LNCaP clone FGC (cell line): ENCODE results near the gene ORMDL3.

Experiments used
- DNase-seq: peaks from one replicate; pipeline ENCODE4 v3.0.0-alpha.2; 2011; ENCODE audit warnings: low read depth
- H3K4me3 ChIP-seq: 2 replicates; pipeline ENCODE4 v1.5.1; 2011; ENCODE audit warnings: mild to moderate bottlenecking, low read depth, low read length, control low read depth
- TF ChIP-seq, protein P1 (sequence below): IDR thresholded peaks from 2 replicates; pipeline ENCODE4 v1.5.1; 2012; ENCODE audit warnings: mild to moderate bottlenecking; ENCODE audit not compliant: control insufficient read depth, insufficient read depth; ENCODE audit errors: extremely low read depth

The ORMDL3 gene

DNA sequence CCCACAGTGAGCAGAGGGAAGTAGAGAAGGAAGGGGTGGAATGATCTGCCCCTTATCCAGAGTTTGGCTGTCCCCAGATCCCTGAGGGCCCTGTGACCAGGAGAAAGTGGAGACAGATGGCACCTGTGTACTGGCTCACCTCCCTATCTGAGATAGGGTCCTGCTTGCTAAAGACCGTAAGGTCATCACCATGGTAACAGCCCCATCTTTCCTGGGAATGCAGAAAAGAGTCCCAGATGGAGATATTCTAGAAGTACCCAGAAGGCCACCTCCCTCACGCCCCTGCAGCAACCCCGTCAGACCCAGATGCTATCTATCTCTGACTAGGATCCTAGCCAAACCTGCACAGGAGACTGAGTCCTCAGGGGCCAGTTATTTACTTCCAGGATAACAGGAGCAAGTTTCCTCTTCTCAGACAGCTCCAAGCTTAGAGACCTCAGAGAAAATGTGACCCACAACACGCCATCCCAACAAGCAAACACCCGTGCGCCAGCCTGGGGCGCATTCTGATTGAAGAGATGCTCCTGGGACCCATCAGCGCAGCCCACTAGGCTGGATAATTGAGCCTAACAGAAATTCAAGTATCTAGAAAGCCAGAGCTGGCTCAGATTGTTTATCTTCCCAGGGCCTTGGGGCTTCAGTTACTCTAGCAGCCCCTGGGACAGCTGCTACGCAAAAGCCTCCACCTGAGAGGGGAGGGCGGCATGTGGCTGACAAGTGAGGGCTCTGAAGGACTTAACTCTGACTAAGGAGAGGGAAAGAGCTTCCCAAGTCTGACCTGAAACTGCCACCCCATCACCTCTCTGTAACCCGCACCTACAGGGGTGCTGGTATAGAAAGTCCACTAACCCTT is 1.9 kb downstream of the ORMDL3 start:
- DNase-seq, result no peak
- TF ChIP-seq, protein P1, sequence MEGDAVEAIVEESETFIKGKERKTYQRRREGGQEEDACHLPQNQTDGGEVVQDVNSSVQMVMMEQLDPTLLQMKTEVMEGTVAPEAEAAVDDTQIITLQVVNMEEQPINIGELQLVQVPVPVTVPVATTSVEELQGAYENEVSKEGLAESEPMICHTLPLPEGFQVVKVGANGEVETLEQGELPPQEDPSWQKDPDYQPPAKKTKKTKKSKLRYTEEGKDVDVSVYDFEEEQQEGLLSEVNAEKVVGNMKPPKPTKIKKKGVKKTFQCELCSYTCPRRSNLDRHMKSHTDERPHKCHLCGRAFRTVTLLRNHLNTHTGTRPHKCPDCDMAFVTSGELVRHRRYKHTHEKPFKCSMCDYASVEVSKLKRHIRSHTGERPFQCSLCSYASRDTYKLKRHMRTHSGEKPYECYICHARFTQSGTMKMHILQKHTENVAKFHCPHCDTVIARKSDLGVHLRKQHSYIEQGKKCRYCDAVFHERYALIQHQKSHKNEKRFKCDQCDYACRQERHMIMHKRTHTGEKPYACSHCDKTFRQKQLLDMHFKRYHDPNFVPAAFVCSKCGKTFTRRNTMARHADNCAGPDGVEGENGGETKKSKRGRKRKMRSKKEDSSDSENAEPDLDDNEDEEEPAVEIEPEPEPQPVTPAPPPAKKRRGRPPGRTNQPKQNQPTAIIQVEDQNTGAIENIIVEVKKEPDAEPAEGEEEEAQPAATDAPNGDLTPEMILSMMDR, result no peak
- H3K4me3 ChIP-seq, result no peak overlapping the region; the same call in 1 of the 2 replicates

DNA sequence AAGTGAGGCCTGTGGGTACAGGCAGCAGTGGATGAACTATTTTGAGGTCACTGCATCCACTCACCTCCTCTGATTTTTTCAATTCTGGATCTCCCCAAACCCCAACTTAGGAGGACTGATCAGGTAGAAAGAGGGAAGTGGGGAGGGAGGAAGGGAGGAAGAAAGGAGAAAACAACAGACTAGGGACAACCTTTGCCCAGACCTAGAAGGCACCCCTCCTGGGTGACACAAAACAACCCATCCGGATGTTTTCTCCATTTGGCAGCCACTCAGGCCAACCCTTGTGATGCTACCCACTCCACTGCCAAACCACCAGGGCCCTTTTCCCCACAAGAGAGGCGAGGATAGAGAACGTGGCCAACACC is 2.7 kb downstream of the ORMDL3 start:
- no peak for DNase-seq
- TF ChIP-seq, protein P1, result no peak
- H3K4me3 ChIP-seq, result no peak overlapping the region

DNA sequence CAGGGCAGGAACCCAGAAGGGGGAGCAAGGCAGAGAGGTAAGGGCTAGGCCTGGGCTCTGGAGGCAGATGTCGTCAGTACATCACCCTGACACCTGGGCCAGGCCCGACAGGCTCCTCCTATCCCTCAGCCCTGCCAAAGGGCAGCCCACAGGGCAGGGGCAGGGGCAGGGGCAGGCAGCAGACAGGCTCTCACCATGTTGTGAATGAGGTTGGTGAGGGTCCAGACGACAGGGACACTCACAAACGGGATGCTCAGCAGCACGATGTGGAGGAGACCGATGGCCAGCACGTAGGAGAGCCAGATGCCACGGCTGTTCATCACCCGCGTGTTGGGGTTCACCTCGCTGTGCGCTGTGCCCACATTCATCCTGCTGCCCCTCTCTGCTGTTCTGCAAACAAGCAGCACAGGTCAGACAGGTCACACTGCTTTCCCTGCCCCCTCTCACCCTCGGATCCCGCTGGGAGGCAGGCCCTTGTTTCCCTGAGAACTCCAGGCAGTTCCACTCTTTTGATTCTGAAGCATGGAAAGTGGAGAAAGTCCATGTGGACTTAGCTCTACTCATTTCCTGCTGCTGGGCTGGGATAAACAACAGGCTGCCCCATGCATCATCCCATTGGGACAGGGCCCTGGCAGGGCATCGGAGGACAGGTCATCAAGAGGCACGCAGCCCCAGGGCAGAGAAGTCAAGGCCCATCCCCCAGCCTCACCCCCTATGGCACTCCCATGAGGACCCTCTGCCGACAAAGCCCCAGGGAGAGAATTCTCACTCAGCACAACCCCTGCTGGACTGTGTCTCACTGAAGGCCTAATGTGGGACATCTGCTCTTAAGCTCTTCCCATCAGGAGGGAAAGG is 3.3 kb downstream of the ORMDL3 start:
- TF ChIP-seq, protein P1, result no peak
- no peak for DNase-seq

DNA sequence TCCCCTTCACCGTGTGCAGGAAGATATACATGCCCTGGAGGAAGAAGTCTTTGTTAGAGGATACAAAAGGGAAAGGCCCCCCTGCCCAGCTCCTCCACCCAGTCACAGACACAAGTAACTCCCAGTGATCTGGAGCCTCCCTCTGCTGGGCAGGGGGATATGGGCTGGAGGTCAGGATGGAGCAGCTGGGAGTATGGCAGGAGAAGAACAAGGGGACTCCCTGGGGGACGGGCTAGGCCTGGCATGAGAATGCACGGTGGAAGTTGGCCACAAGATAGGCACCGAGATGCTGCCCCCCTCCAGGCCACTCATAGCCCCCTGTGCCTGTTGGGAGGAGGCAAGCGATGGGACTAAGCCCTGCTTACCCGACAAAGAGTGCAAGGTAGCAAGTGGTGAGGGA is 4.2 kb downstream of the ORMDL3 start:
- no peak overlapping the region for H3K4me3 ChIP-seq
- TF ChIP-seq, protein P1, result no peak
- DNase-seq, result no peak

More for the DNA sequence above, 3.3 kb downstream of the ORMDL3 start:
- H3K4me3 ChIP-seq, result no peak overlapping the region

DNA sequence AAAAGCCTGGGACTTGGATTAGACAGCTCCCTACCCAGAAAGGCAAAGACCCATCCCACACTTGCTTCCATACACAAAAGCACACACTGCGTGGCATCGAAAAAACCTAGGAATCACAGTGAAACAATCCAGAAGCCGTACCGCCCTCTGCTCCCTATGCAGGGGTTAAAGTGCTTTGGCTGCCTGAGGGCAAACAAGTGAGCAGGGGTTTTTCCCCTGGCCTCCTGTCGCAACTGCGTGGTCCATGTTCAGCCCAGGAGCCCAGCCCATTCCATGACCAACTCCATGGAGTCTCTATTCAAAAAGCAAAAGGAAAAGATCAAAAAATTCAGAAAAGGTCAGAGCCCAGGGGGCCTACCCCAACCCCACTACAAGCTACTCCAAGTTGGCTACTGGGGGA is 5.4 kb downstream of the ORMDL3 start:
- TF ChIP-seq, protein P1, result no peak
- DNase-seq, result no peak
- no peak overlapping the region for H3K4me3 ChIP-seq

DNA sequence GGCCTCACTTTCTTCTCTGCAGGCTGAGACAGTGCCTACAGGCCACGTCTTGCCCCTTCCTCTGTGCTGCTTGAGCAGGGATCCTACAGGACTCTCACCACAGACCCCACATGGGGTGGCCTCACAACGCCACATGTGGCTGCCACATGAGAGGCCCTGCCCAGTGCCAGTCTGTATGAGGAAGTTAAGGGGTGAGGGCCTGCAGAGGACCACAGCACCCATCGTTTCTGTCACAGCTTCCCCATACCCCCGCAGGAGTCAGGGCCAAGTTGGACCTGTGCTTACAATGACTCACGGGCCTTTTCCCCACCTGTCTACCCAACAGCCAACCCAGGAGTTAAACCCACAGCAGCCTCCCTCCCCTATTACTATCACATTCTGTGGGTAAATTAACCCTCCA is 6.1 kb downstream of the ORMDL3 start:
- no peak for DNase-seq
- H3K4me3 ChIP-seq, result no peak overlapping the region
- TF ChIP-seq, protein P1, result no peak
